CD14-positive monocyte (primary cell): ENCODE results near the gene ERICH4. TPM values are rescaled to one million over a fixed set of nuclear protein-coding genes. Genes with fewer than 3 reads are reported as not detected.
"Not testable (repeated sequence)": the region's sequence is repeated elsewhere in the genome, so short reads cannot be mapped to it uniquely, and the experiment has no call there.

Experiments
- DNase-seq, 3 donors: peaks; one replicate each; pipeline ENCODE4 v3.0.0-alpha.2; 2011 to 2022
- H2AFZ ChIP-seq: 2 replicates; pipeline ENCODE4 v1.6.0; 2012; ENCODE audit warnings: mild to moderate bottlenecking, low read depth, low read length, inconsistent platforms; ENCODE audit not compliant: insufficient read depth, poor library complexity, severe bottlenecking
- H3K27ac ChIP-seq, 2 donors: 1 replicate in 1 of 2; 2 replicates in 1 of 2; pipeline ENCODE4 v1.5.1; 2012 to 2013; ENCODE audit warnings: low read length in 2 of 2, control low read depth in 1 of 2, inconsistent platforms in 1 of 2, low read depth in 1 of 2, mild to moderate bottlenecking in 1 of 2
- H3K27me3 ChIP-seq, 2 donors: one replicate each; pipeline versions ENCODE4 v1.6.0 to v1.6.1; 2011 to 2013; ENCODE audit warnings: low read length in 2 of 2; ENCODE audit not compliant: control insufficient read depth in 2 of 2, insufficient read depth in 2 of 2
- H3K36me3 ChIP-seq, 2 donors: replicated peaks in 1 of 2; 1 replicate in 1 of 2; 2 replicates in 1 of 2; pipeline versions ENCODE4 v1.5.1 to v1.6.1; 2012 to 2013; ENCODE audit warnings: low read length in 2 of 2, control low read depth in 1 of 2, inconsistent platforms in 1 of 2, mild to moderate bottlenecking in 1 of 2; ENCODE audit not compliant: insufficient read depth in 2 of 2, control insufficient read depth in 1 of 2
- H3K4me1 ChIP-seq, 2 donors: 1 replicate in 1 of 2; 2 replicates in 1 of 2; pipeline versions ENCODE4 v1.5.1 to v1.6.1; 2012 to 2013; ENCODE audit warnings: low read length in 2 of 2, control low read depth in 1 of 2, inconsistent platforms in 1 of 2, mild to moderate bottlenecking in 1 of 2, moderate library complexity in 1 of 2; ENCODE audit not compliant: insufficient read depth in 2 of 2, control insufficient read depth in 1 of 2
- H3K4me2 ChIP-seq: replicated peaks from 2 replicates; pipeline ENCODE3; 2012; ENCODE audit warnings: low read length, moderate library complexity, mild to moderate bottlenecking; ENCODE audit not compliant: poor library complexity, severe bottlenecking; ENCODE audit errors: extremely low read depth
- H3K4me3 ChIP-seq, 3 experiments: fragments of 200-600 bp in 1 of 3; sonication (generic) in 1 of 3; replicated peaks in 1 of 3; 1 replicate in 2 of 3; 2 replicates in 1 of 3; pipeline ENCODE4 v1.5.1; 2011 to 2013; ENCODE audit warnings: low read length in 3 of 3, mild to moderate bottlenecking in 3 of 3, control low read depth in 2 of 3, low read depth in 2 of 3, inconsistent platforms in 1 of 3, moderate library complexity in 1 of 3
- H3K79me2 ChIP-seq: 2 replicates; pipeline ENCODE4 v1.6.0; 2012; ENCODE audit warnings: mild to moderate bottlenecking, control low read depth, inconsistent platforms, low read length, moderate library complexity; ENCODE audit not compliant: insufficient read depth
- H3K9ac ChIP-seq: 2 replicates; pipeline ENCODE4 v1.6.0; 2017; ENCODE audit warnings: low read length, mild to moderate bottlenecking; ENCODE audit not compliant: insufficient read depth, poor library complexity, severe bottlenecking
- H3K9me3 ChIP-seq, 2 donors: replicated peaks in 1 of 2; 1 replicate in 1 of 2; 2 replicates in 1 of 2; pipeline versions ENCODE4 v1.5.1 to v1.6.1; 2012 to 2013; ENCODE audit warnings: low read length in 2 of 2, control low read depth in 1 of 2; ENCODE audit not compliant: control insufficient read depth in 1 of 2, insufficient read depth in 1 of 2
- H4K20me1 ChIP-seq: 2 replicates; pipeline ENCODE4 v1.6.0; 2012; ENCODE audit warnings: mild to moderate bottlenecking, low read length, control low read depth, moderate library complexity; ENCODE audit not compliant: insufficient read depth
- H3K27ac Mint-ChIP-seq, 7 donors: one replicate each; pipeline ENCODE4 v1.8.0; 2020; ENCODE audit warnings: mild to moderate bottlenecking in 7 of 7, mixed read lengths in 7 of 7, moderate library complexity in 6 of 7, inconsistent platforms in 2 of 7
- H3K27me3 Mint-ChIP-seq, 3 donors: one replicate each; pipeline ENCODE4 v1.8.0; 2021 to 2022; ENCODE audit warnings: low read depth in 3 of 3, mild to moderate bottlenecking in 3 of 3, mixed read lengths in 3 of 3, moderate library complexity in 3 of 3, inconsistent platforms in 1 of 3
- H3K36me3 Mint-ChIP-seq, 2 donors: one replicate each; pipeline ENCODE4 v1.8.0; 2020; ENCODE audit warnings: mixed read lengths in 2 of 2, inconsistent platforms in 1 of 2, mild to moderate bottlenecking in 1 of 2
- H3K4me1 Mint-ChIP-seq: one replicate; pipeline ENCODE4 v1.8.0; 2020; ENCODE audit warnings: mild to moderate bottlenecking, mixed read lengths
- H3K4me3 Mint-ChIP-seq, 2 donors: one replicate each; pipeline ENCODE4 v1.8.0; 2020; ENCODE audit warnings: mild to moderate bottlenecking in 2 of 2, mixed read lengths in 2 of 2, moderate library complexity in 1 of 2
- H3K9me3 Mint-ChIP-seq, 7 donors: one replicate each; pipeline ENCODE4 v1.8.0; 2020 to 2022; ENCODE audit warnings: mixed read lengths in 7 of 7, mild to moderate bottlenecking in 6 of 7, moderate library complexity in 6 of 7, inconsistent platforms in 2 of 7
- CTCF ChIP-seq: fragments of 200-600 bp; IDR thresholded peaks from one replicate; pipeline ENCODE4 v1.8.0; 2022; ENCODE audit warnings: antibody characterized with exemption, mild to moderate bottlenecking
- WGBS: methylation state at CpG from one replicate; pipeline ENCODE4 v1.1.5; 2013; ENCODE audit warnings: missing lambda C conversion rate; ENCODE audit not compliant: insufficient coverage; 5-methylcytosine and 5-hydroxymethylcytosine counted together
- intact Hi-C, 2 donors: fragments of 100-400 bp; cut with micrococcal nuclease; formaldehyde crosslinking; loops; one replicate each; pipeline versions ENCODE4 v1.15.0 to v1.15.1; 2023
- polyA plus RNA-seq, 3 donors: library from polyadenylated mRNA; depleted of rRNA in 1 of 3; unstranded in 2 of 3; stranded (reverse) in 1 of 3; fragments of 300-500 nt in 2 of 3; fragments of >200 nt in 1 of 3; fragmentation: Illumina TruSeq in 2 of 3; gene quantifications; 1 replicate in 2 of 3; 2 replicates in 1 of 3; pipeline ENCODE4 v1.2.3, GENCODE V29; 2012 to 2021

Gene ERICH4
- polyA plus RNA-seq, 3 donors, result 0.09 TPM; not detected in 2

- intact Hi-C loops, result no loop called here
- peaks cover 14% of the 10 kb centered on the region for H3K4me1 Mint-ChIP-seq
- H3K27ac Mint-ChIP-seq, result no peak overlapping the region
- Histone ChIP-seq H3K4me1 (peaks cover 9 to 12% of the 10 kb centered on the region in 2 donors), H3K9me3 (no peaks in the 10 kb centered on the region), H4K20me1 (no peaks in the 10 kb centered on the region), H3K27me3 (peaks cover 21 to 23% of the 10 kb centered on the region in 2 donors), H3K4me3 (no peak overlapping the region), H3K9ac (no peak overlapping the region), H3K27ac (no peak overlapping the region), H3K36me3 (no peaks in the 10 kb centered on the region), H3K4me2 (no peak overlapping the region), H2AFZ (no peak overlapping the region), H3K79me2 (no peaks in the 10 kb centered on the region)
- 83% methylated on average over 6 of the region's 6 CpGs for WGBS
- no peaks in the 10 kb centered on the region for H3K36me3 Mint-ChIP-seq
- H3K4me3 Mint-ChIP-seq, result no peak overlapping the region
- no peak for DNase-seq
- peaks cover 9 to 35% (median 14%) of the 10 kb centered on the region in 3 donors for H3K27me3 Mint-ChIP-seq
- peaks cover 0 to 4% (median 0%) of the 10 kb centered on the region in 7 donors for H3K9me3 Mint-ChIP-seq
- TF ChIP-seq CTCF, result no peak
Observed at GRCh38 chr19:41462497-41462896, 19.5 kb downstream of the ERICH4 start.

- H3K27me3 Mint-ChIP-seq, result peaks cover 5 to 31% (median 11%) of the 10 kb centered on the region in 3 donors
- H4K20me1 ChIP-seq, result not testable (repeated sequence)
Observed at GRCh38 chr19:41463257-41464256, 20.6 kb downstream of the ERICH4 start.

More at GRCh38 chr19:41463257-41464256, 20.6 kb downstream of the ERICH4 start:
- H3K36me3 ChIP-seq, H3K36me3 Mint-ChIP-seq, intact Hi-C loops, H3K9me3 Mint-ChIP-seq, H3K79me2 ChIP-seq, H3K9me3 ChIP-seq: not testable (repeated sequence)
- Histone ChIP-seq H3K27me3 (peaks cover 26 to 30% of the 10 kb centered on the region in 2 donors), H3K4me3 (peak overlapping the region in 2 of 3 experiments; percentile 20 to 46), H2AFZ (peak overlapping the region; percentile 27), H3K9ac (peak overlapping the region; percentile 16), H3K27ac (peak overlapping the region in 1 of 2 donors; percentile 60), H3K4me1 (peaks cover 9 to 12% of the 10 kb centered on the region in 2 donors), H3K4me2 (peak overlapping the region; percentile 43)
- peak overlapping the region; percentile 53 to 88 for H3K4me3 Mint-ChIP-seq
- DNase-seq, result peak; percentile 34 to 46 (median 42)
- WGBS, result 60% methylated on average over 3 of the region's 22 CpGs
- H3K4me1 Mint-ChIP-seq, result peaks cover 14% of the 10 kb centered on the region
- peak overlapping the region; percentile 3 to 87 (median 79) for H3K27ac Mint-ChIP-seq
